Tibial artery (tissue), 4 donors: ENCODE data around the gene GUK1.
A peak's percentile ranks its signal among the peaks of the same experiment; 100 is the strongest.

ENCODE experiments used
- DNase-seq, 2 donors: peaks; one replicate each; pipeline ENCODE4 v3.0.0-alpha.2; 2019
- H3K27ac ChIP-seq, 2 donors: fragments of 200-600 bp; sonication (generic) in 1 of 2; 1 replicate in 1 of 2; 2 replicates in 1 of 2; pipeline ENCODE4 v1.5.1; 2018 to 2019; ENCODE audit warnings: mild to moderate bottlenecking in 1 of 2
- H3K27me3 ChIP-seq, 2 donors: fragments of 200-600 bp; sonication (generic) in 1 of 2; one replicate each; pipeline versions ENCODE4 v1.5.1 to v1.6.0; 2016 to 2019
- H3K36me3 ChIP-seq, 3 donors: fragments of 200-600 bp; sonication (generic) in 2 of 3; one replicate each; pipeline ENCODE4 v1.5.1; 2016 to 2019; ENCODE audit warnings: mild to moderate bottlenecking in 2 of 3
- H3K4me1 ChIP-seq, 4 donors: fragments of 200-600 bp; sonication (generic) in 2 of 4; 1 replicate in 3 of 4; 2 replicates in 1 of 4; pipeline ENCODE4 v1.5.1; 2016 to 2019
- H3K4me3 ChIP-seq, 2 donors: fragments of 200-600 bp; sonication (generic) in 1 of 2; 1 replicate in 1 of 2; 2 replicates in 1 of 2; pipeline ENCODE4 v1.5.1; 2018 to 2019; ENCODE audit warnings: mild to moderate bottlenecking in 2 of 2
- H3K9me3 ChIP-seq, 3 donors: fragments of 200-600 bp; sonication (generic) in 1 of 3; one replicate each; pipeline ENCODE4 v1.5.1; 2016 to 2019
- intact Hi-C: fragments of 100-400 bp; cut with DNase I; formaldehyde crosslinking; loops from one replicate; pipeline ENCODE4 v1.15.0; 2023; ENCODE audit warnings: low total_unique reads
- TF ChIP-seq, protein P1 (sequence below), 2 experiments: fragments of 200-600 bp in 1 of 2; fragments of 450-650 bp in 1 of 2; IDR thresholded peaks; one replicate each; pipeline ENCODE4 v1.5.1; 2017 to 2019; ENCODE audit warnings: antibody characterized with exemption in 2 of 2, mild to moderate bottlenecking in 1 of 2, moderate library complexity in 1 of 2

The GUK1 gene

DNA sequence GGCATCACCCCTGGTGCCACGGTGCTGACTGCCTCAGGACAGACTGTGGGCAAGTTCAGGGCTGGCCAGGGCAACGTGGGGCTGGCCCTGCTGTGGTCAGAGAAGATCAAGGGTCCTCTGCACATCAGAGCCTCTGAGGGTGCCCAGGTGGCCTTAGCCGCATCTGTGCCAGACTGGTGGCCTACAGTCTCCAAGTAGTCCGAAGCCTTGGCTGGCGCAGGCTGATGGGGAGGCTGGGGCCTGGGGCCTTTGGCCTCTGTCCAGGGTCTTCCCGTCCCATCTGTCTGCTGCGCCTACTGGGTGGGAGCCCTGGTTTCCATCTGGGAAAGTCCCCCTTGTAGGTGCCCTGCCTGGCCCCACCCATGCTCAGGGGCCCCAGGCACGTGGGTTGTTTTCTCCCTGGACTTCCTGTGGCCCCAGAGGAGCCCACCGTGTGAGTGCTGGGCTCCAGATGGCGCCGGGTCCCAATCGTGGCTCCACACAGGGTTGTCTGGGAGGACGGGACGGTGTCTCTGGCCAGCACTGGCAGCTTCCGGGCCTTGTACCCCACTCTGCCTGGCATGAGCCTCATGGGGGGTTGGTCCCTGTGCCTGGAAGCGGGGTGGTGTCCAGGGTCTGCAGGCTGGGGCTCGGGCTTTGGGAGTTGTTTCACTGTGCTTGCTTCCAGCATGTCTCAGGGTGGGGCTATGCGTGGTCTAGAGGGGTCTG, 35.4 kb downstream of the GUK1 start:
- intact Hi-C loops: loop anchor here (10.0 kb wide), 1 partner anchor 99 kb away; no protein-coding TSS in a partner anchor
- DNase-seq: peak in 1 of 2 donors; percentile 64
- Histone ChIP-seq H3K9me3 (no peaks in the 10 kb centered on the region), H3K4me1 (peaks cover 0 to 9% (median 3%) of the 10 kb centered on the region in 4 donors), H3K27me3 (no peaks in the 10 kb centered on the region), H3K36me3 (peaks cover 0 to 18% (median 11%) of the 10 kb centered on the region in 3 donors), H3K27ac (no peak overlapping the region), H3K4me3 (no peak overlapping the region)
- TF ChIP-seq, protein P1, sequence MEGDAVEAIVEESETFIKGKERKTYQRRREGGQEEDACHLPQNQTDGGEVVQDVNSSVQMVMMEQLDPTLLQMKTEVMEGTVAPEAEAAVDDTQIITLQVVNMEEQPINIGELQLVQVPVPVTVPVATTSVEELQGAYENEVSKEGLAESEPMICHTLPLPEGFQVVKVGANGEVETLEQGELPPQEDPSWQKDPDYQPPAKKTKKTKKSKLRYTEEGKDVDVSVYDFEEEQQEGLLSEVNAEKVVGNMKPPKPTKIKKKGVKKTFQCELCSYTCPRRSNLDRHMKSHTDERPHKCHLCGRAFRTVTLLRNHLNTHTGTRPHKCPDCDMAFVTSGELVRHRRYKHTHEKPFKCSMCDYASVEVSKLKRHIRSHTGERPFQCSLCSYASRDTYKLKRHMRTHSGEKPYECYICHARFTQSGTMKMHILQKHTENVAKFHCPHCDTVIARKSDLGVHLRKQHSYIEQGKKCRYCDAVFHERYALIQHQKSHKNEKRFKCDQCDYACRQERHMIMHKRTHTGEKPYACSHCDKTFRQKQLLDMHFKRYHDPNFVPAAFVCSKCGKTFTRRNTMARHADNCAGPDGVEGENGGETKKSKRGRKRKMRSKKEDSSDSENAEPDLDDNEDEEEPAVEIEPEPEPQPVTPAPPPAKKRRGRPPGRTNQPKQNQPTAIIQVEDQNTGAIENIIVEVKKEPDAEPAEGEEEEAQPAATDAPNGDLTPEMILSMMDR (IDR thresholded peaks at IDR 0.05): no peak

DNA sequence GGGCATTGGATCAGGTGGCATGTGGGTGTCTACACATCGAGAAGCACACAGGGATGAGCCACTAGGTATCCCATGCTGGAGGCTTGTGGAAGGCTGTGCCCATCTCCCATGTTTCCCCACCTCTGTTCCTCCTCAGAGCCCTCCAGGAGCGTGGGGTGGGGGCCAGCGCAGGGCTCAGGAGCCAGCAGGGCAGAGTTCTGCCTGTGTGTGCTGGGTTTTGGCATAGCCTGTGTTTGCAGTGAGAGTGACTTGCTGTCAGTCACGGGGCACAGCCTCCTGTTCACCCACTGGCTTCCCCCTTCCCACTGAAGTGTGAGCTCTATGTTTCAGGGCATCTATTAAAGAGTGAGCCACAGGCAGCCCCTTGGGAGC, 35.9 kb downstream of the GUK1 start:
- no peak for DNase-seq
- TF ChIP-seq, protein P1 (IDR thresholded peaks at IDR 0.05): no peak
- Histone ChIP-seq H3K36me3 (peaks cover 0 to 18% (median 11%) of the 10 kb centered on the region in 3 donors), H3K9me3 (no peaks in the 10 kb centered on the region), H3K4me3 (no peak overlapping the region), H3K4me1 (peaks cover 0 to 9% (median 3%) of the 10 kb centered on the region in 4 donors), H3K27ac (no peak overlapping the region), H3K27me3 (no peaks in the 10 kb centered on the region)
- intact Hi-C loops: loop anchor here (10.0 kb wide), 1 partner anchor 99 kb away; no protein-coding TSS in a partner anchor

DNA sequence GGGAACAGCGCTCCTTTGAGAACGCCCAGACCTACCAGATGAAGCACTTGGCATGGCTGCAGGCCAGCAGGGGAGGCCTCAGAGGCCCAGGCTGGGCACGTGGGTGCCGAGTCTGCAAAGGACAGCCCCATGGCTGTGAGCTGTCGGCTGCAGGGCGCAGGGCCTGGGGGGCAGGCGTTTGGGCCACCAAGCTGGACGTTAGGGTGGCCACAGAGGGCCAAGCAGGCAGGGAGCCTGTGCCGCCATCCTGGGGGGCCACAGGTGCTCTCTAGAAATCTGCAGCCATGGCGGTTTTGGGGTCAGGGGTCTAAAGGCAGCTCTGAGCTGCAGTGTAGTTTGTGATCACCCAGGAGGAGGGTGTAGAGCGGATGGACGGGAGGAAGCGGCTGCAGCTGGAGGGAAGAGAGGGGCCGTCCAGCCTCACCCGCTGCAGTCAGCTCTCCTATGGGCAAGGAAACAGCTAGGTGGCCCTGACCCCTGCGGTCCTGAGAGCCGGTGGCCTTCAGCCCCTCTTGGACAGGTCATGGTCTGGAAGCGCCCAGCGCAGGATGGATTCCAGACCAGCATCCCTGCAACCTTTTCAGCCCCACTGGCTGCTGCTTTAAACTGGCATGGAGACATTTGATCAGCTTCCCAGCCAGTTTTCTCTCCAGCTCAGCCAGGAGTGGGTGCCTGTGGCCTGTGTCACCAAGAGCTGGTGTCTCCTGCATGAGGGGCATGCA, 36.5 kb downstream of the GUK1 start:
- H3K4me3 ChIP-seq: no peak overlapping the region
- H3K27me3 ChIP-seq: no peaks in the 10 kb centered on the region
- no peaks in the 10 kb centered on the region for H3K9me3 ChIP-seq
- H3K27ac ChIP-seq: no peak overlapping the region
- H3K4me1 ChIP-seq: peaks cover 0 to 9% (median 3%) of the 10 kb centered on the region in 4 donors
- H3K36me3 ChIP-seq: peaks cover 0 to 18% (median 11%) of the 10 kb centered on the region in 3 donors
- TF ChIP-seq, protein P1 (IDR thresholded peaks at IDR 0.05): no peak
- DNase-seq: peak in 1 of 2 donors; percentile 52
- intact Hi-C loops: loop anchor here (10.0 kb wide), 1 partner anchor 98 kb away; no protein-coding TSS in a partner anchor

DNA sequence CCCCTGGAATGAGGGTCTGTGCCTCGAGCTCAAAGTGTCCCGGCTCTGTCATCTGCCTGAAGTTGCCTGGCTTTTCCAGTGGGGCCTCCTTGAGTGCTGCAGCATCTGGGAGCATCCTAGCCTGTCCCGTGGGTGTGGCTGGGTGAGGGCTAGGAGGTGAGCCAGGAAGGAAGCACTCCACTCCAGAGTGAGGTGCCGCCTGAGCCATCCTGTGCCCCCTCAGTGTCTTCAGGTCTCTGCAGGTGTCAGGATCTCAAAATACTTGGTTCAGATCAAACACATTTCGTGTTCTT, 37.0 kb downstream of the GUK1 start:
- H3K9me3 ChIP-seq: no peaks in the 10 kb centered on the region
- TF ChIP-seq, protein P1 (IDR thresholded peaks at IDR 0.05): no peak
- peaks cover 0 to 18% (median 11%) of the 10 kb centered on the region in 3 donors for H3K36me3 ChIP-seq
- H3K4me3 ChIP-seq: no peak overlapping the region
- intact Hi-C loops: loop anchor here (10.0 kb wide), 1 partner anchor 98 kb away; no protein-coding TSS in a partner anchor
- H3K4me1 ChIP-seq: peaks cover 0 to 9% (median 3%) of the 10 kb centered on the region in 4 donors
- H3K27me3 ChIP-seq: no peaks in the 10 kb centered on the region
- no peak overlapping the region for H3K27ac ChIP-seq
- peak in 1 of 2 donors; percentile 49 for DNase-seq

DNA sequence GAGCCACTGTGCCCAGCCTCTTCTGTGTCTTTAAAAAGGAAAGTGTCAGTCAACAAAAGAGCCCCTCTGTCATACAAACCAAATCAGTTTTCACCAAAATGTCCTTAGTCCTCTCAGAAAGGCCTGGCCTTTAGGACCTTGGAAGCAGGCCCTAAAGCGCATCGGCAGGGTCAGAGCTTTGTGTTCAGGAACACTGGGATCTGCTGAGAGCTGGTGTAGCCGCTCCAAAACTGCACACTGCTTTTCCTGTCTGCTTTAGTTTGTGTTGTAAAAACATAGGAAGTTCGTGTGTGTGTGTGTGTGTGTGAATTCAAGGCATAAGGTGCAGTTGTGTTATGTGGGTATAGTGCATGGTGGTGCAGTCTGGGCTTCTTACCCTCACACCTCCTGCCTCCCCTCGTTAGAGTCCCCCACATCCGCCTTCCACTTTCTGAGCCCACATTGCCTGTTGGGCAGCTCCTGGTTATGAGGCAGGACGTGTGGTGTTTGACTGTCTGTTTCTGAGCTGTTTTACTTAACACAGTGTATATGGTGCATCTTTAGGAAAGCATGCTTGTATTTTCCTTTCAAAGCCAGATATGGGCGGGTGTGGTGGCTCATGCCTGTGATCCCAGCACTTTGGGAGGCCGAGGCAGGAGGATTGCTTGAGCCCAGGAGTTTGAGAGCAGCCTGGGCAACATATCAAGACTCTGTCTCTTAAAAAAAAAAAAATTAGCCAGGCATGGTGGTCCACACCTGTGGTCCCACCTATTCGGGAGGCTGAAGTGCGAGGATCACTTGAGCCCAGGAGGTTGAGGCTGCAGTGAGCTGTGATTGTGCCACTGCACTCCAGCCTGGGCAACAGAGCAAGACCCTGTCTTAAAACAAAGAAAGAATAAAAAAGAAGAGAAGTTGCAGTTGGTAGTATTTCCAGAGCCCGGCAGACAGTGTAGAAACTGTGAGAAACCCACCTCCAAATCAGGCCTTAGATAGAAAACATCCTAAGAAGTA, 37.9 kb downstream of the GUK1 start:
- H3K27me3 ChIP-seq: no peaks in the 10 kb centered on the region
- peaks cover 0 to 9% (median 3%) of the 10 kb centered on the region in 4 donors for H3K4me1 ChIP-seq
- peaks cover 0 to 18% (median 11%) of the 10 kb centered on the region in 3 donors for H3K36me3 ChIP-seq
- no peak overlapping the region for H3K27ac ChIP-seq
- no peak overlapping the region for H3K4me3 ChIP-seq
- intact Hi-C loops: loop anchor here (10.0 kb wide), 1 partner anchor 97 kb away; no protein-coding TSS in a partner anchor
- peak in 1 of 2 donors; percentile 17 for DNase-seq
- TF ChIP-seq, protein P1 (IDR thresholded peaks at IDR 0.05): no peak
- H3K9me3 ChIP-seq: no peaks in the 10 kb centered on the region
